ENCODE results near the gene RECQL. TPM values are rescaled to one million over a fixed set of nuclear protein-coding genes. Genes with fewer than 3 reads are reported as not detected.

The RECQL gene
- total and polyA plus RNA-seq, 2 of the 8 experiments (the other 6 are each of a cell fraction or from before 2014, with no cell fraction given) = 8.1 to 40.3 TPM

DNA sequence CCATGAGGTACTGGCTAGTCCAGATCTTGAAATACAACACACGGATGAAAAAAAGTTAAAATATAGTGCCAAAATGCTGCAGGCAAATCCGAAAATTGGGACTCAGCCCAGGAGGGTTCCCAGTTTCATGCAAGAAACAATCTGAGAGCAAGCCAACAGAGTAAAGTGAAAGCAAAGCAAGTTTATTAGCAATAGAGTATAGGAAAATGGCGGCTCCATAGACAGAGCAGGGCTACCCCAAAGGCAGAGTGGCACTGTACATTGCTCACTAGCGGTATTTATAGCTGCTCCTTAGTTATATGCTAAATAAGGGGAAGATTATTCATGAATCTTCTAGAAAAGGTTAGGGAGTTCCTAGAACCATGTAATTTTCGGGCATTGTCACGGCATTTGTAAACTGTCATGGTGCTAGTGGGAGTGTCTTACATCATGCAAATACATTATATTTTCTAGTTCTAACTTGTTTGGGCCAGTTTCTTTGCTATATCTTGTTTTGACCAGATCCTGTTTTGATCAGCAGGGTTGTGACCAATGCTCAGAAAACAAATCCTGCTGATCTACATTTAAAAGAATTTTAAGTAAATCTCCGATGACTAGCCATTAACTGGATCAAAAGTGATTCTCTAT lies 29.1 kb downstream of the RECQL start:
- Histone ChIP-seq H3K56ac (replicated peaks; ENCODE audit: insufficient read length, low read depth, low read length) (no peak overlapping the region), H3K79me1 (ENCODE audit: low read depth, low read length) (no peaks in the 10 kb centered on the region), H4K20me1 (replicated peaks in 1 of 2; ENCODE audit: control insufficient read depth in 1 of 2, insufficient read depth in 2 of 2, low read length in 2 of 2) (peaks cover 0 to 2% of the 10 kb centered on the region in 2 experiments), H3K4ac (replicated peaks; ENCODE audit: insufficient read length, low read depth, low read length) (no peak overlapping the region), H3K9ac (replicated peaks in 1 of 4; ENCODE audit: extremely low read depth in 1 of 4, low read depth in 3 of 4, low read length in 3 of 4) (no peak overlapping the region), H2AFZ (ENCODE audit: low read length) (no peak overlapping the region), H3K4me3 (ENCODE audit: extremely low read depth in 1 of 4, insufficient read depth in 2 of 4, low read depth in 3 of 4, low read length in 4 of 4) (no peak overlapping the region), H3K23me2 (ENCODE audit: low read depth, low read length) (no peaks in the 10 kb centered on the region), H2BK120ac (replicated peaks; ENCODE audit: low read depth, low read length) (no peak overlapping the region), H3K9me3 (ENCODE audit: insufficient read depth in 2 of 2, low read depth in 1 of 2, low read length in 1 of 2) (no peaks in the 10 kb centered on the region), H2BK12ac (ENCODE audit: low read depth, low read length) (no peak overlapping the region), H3K36me3 (ENCODE audit: control insufficient read depth in 2 of 4, insufficient read depth in 4 of 4, low read length in 3 of 4) (peaks cover 0 to 50% (median 11%) of the 10 kb centered on the region in 4 experiments; a peak in 5 of 8 replicates), H2AK5ac (ENCODE audit: low read depth, low read length) (no peak overlapping the region), H3K4me2 (ENCODE audit: insufficient read depth in 1 of 2, low read depth in 2 of 2, low read length in 2 of 2) (no peak overlapping the region), H3K23ac (ENCODE audit: insufficient read length) (no peak overlapping the region), H3K27ac (ENCODE audit: low read depth, low read length) (no peak overlapping the region), H4K5ac (ENCODE audit: insufficient read length, low read depth, low read length) (no peak overlapping the region), H4K8ac (ENCODE audit: extremely low read depth, insufficient read depth, low read length) (no peak overlapping the region), H2BK20ac (ENCODE audit: low read length) (no peak overlapping the region), H3K79me2 (ENCODE audit: control insufficient read depth in 1 of 2, insufficient read depth in 2 of 2, low read length in 2 of 2) (no peaks in the 10 kb centered on the region), H3K27me3 (replicated peaks in 1 of 4; ENCODE audit: control insufficient read depth in 3 of 4, extremely low read depth in 1 of 4, insufficient read depth in 3 of 4, low read length in 3 of 4) (no peaks in the 10 kb centered on the region), H3K4me1 (replicated peaks in 1 of 4; ENCODE audit: control insufficient read depth in 3 of 4, insufficient read depth in 4 of 4, low read length in 3 of 4) (no peaks in the 10 kb centered on the region), H4K91ac (replicated peaks; ENCODE audit: insufficient read length, low read length) (no peak overlapping the region), H2BK5ac (ENCODE audit: low read depth, low read length) (no peak overlapping the region), H3K18ac (ENCODE audit: extremely low read depth, low read length) (no peak overlapping the region), H3K14ac (ENCODE audit: insufficient read length) (no peak overlapping the region), H2BK15ac (ENCODE audit: low read length) (no peak overlapping the region)
- ChIA-PET POLR2A (ENCODE audit: partially characterized antibody) (no interaction called here), CTCF (ENCODE audit: partially characterized antibody) (interaction anchor here (0.7 kb wide), 1 partner anchor 21 kb away, joined by 3 read pairs; no protein-coding TSS in a partner anchor)
- WGBS, 2 experiments (ENCODE audit: extremely low coverage in 1 of 2, insufficient coverage in 1 of 2, insufficient read length in 1 of 2, insufficient replicate concordance in 2 of 2, low coverage in 1 of 2, low lambda C conversion rate in 2 of 2, missing lambda C conversion rate in 1 of 2) = 91% methylated on average over 7 of the region's 7 CpGs; no CpG with 5 or more reads in 1 of the 2 experiments
- TF ChIP-seq KDM5A (IDR thresholded peaks at IDR 0.05; ENCODE audit: low read length) (no peak), PHF8 (conservative IDR thresholded peaks at IDR 0.05; ENCODE audit: low read depth, low read length) (no peak), MAFK (IDR thresholded peaks at IDR 0.05; ENCODE audit: low read depth, low read length) (no peak), ZNF274 (IDR thresholded peaks at IDR 0.05; ENCODE audit: borderline replicate concordance, extremely low read depth, low read length) (no peak), RFX5 (IDR thresholded peaks at IDR 0.05; ENCODE audit: borderline replicate concordance, low read depth, low read length) (no peak), SIRT6 (IDR thresholded peaks at IDR 0.05; ENCODE audit: low read length) (no peak), HDAC2 (IDR thresholded peaks at IDR 0.05; ENCODE audit: borderline replicate concordance in 1 of 2, low read depth in 2 of 2, low read length in 2 of 2) (no peak), SIN3A (conservative IDR thresholded peaks at IDR 0.05 in 1 of 2, IDR thresholded peaks at IDR 0.05 in 1 of 2; ENCODE audit: low read depth in 1 of 2, low read length in 2 of 2) (no peak), KDM4A (IDR thresholded peaks at IDR 0.05; ENCODE audit: low read depth, low read length, severe bottlenecking) (no peak)
- no peak for DNase-seq (ENCODE audit: low read depth in 1 of 2, low spot score in 2 of 2)
- no peak for FAIRE-seq

All from H1 (cell line).